Measurements from ENCODE around the gene PDE4B.

- TF ChIP-seq, protein P1, sequence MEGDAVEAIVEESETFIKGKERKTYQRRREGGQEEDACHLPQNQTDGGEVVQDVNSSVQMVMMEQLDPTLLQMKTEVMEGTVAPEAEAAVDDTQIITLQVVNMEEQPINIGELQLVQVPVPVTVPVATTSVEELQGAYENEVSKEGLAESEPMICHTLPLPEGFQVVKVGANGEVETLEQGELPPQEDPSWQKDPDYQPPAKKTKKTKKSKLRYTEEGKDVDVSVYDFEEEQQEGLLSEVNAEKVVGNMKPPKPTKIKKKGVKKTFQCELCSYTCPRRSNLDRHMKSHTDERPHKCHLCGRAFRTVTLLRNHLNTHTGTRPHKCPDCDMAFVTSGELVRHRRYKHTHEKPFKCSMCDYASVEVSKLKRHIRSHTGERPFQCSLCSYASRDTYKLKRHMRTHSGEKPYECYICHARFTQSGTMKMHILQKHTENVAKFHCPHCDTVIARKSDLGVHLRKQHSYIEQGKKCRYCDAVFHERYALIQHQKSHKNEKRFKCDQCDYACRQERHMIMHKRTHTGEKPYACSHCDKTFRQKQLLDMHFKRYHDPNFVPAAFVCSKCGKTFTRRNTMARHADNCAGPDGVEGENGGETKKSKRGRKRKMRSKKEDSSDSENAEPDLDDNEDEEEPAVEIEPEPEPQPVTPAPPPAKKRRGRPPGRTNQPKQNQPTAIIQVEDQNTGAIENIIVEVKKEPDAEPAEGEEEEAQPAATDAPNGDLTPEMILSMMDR (IDR thresholded peaks at IDR 0.05), result no peak
- TF ChIP-seq POLR2A (IDR thresholded peaks at IDR 0.05), result no peak
Measured at GRCh38 chr1:65756616-65757015, 36.1 kb upstream of the PDE4B start.

Data from heart left ventricle (tissue), 13 donors.